ENCODE data around the gene PFKFB3.

GRCh38 chr10:6229290-6229689, 26.6 kb downstream of the PFKFB3 start:
- TF ChIP-seq POLR2AphosphoS5 (IDR thresholded peaks at IDR 0.05; ENCODE audit: insufficient read depth in 1 of 2, low read depth in 1 of 2) (no peak), CTCF (IDR thresholded peaks at IDR 0.05) (no peak), POLR2A (IDR thresholded peaks at IDR 0.05) (no peak)

Measured in vagina (tissue), 2 donors.